SJSA1 (cell line): ENCODE data around the gene INSYN2B. TPM values are rescaled to one million over a fixed set of nuclear protein-coding genes. Genes with fewer than 3 reads are reported as not detected.

Source experiments
- DNase-seq, 2 experiments: peaks; one replicate each; pipeline ENCODE4 v3.0.0-alpha.2; 2015 to 2020; ENCODE audit warnings: low spot score in 2 of 2, low read depth in 1 of 2
- H3K27ac ChIP-seq: fragments of 250-450 bp; sonication (Bioruptor Pico); 2 replicates; pipeline ENCODE4 v1.5.1; 2020; ENCODE audit warnings: mild to moderate bottlenecking, moderate library complexity
- H3K27me3 ChIP-seq: fragments of 250-450 bp; sonication (Bioruptor Pico); replicated peaks from 2 replicates; pipeline ENCODE4 v1.5.1; 2020; ENCODE audit warnings: mild to moderate bottlenecking, moderate library complexity
- H3K36me3 ChIP-seq: fragments of 250-450 bp; sonication (Bioruptor Pico); 2 replicates; pipeline ENCODE4 v1.5.1; 2020; ENCODE audit warnings: mild to moderate bottlenecking
- H3K4me1 ChIP-seq: fragments of 250-450 bp; sonication (Bioruptor Pico); replicated peaks from 2 replicates; pipeline ENCODE4 v1.6.1; 2021; ENCODE audit warnings: mild to moderate bottlenecking
- H3K4me3 ChIP-seq: fragments of 250-450 bp; sonication (Bioruptor Pico); 2 replicates; pipeline ENCODE4 v1.5.1; 2020; ENCODE audit warnings: mild to moderate bottlenecking
- H3K9me3 ChIP-seq: fragments of 250-450 bp; sonication (Bioruptor Pico); replicated peaks from 2 replicates; pipeline ENCODE4 v1.5.1; 2020; ENCODE audit warnings: mild to moderate bottlenecking
- total RNA-seq: library from RNA; depleted of rRNA; stranded (reverse); fragments of >200 nt; shearing (Covaris generic); gene quantifications from 2 replicates; pipeline ENCODE4 v1.2.3, GENCODE V29; 2014

The INSYN2B gene
- total RNA-seq, 1 experiment from 2014 or later = 3.8 TPM

GRCh38 chr5:169939731-169940130, 40.6 kb downstream of the INSYN2B start:
- H3K4me3 ChIP-seq = no peak overlapping the region
- H3K27ac ChIP-seq = no peak overlapping the region
- no peaks in the 10 kb centered on the region for H3K9me3 ChIP-seq
- no peak for DNase-seq
- no peaks in the 10 kb centered on the region for H3K4me1 ChIP-seq
- H3K36me3 ChIP-seq = no peaks in the 10 kb centered on the region
- no peaks in the 10 kb centered on the region for H3K27me3 ChIP-seq

GRCh38 chr5:169938439-169938838, 41.9 kb downstream of the INSYN2B start:
- Histone ChIP-seq H3K27me3 (no peaks in the 10 kb centered on the region), H3K4me1 (no peaks in the 10 kb centered on the region), H3K9me3 (no peaks in the 10 kb centered on the region), H3K36me3 (no peaks in the 10 kb centered on the region), H3K4me3 (no peak overlapping the region), H3K27ac (no peak overlapping the region)
- no peak for DNase-seq

- H3K27me3 ChIP-seq = no peaks in the 10 kb centered on the region
- H3K9me3 ChIP-seq = no peaks in the 10 kb centered on the region
- no peak overlapping the region for H3K4me3 ChIP-seq
- no peaks in the 10 kb centered on the region for H3K4me1 ChIP-seq
- no peaks in the 10 kb centered on the region for H3K36me3 ChIP-seq
- no peak overlapping the region for H3K27ac ChIP-seq
- no peak for DNase-seq
These were observed 44.5 kb downstream of the INSYN2B start for GRCh38 chr5:169935762-169936161.

- Histone ChIP-seq H3K9me3 (no peaks in the 10 kb centered on the region), H3K36me3 (no peaks in the 10 kb centered on the region), H3K4me3 (no peak overlapping the region), H3K4me1 (no peaks in the 10 kb centered on the region), H3K27me3 (no peaks in the 10 kb centered on the region), H3K27ac (no peak overlapping the region)
- DNase-seq = no peak
These were observed 45.3 kb downstream of the INSYN2B start for GRCh38 chr5:169934990-169935389.

GRCh38 chr5:169933616-169934015, 46.7 kb downstream of the INSYN2B start:
- Histone ChIP-seq H3K4me3 (no peak overlapping the region), H3K36me3 (no peaks in the 10 kb centered on the region), H3K27ac (no peak overlapping the region), H3K27me3 (no peaks in the 10 kb centered on the region), H3K9me3 (no peaks in the 10 kb centered on the region), H3K4me1 (no peaks in the 10 kb centered on the region)
- no peak for DNase-seq

GRCh38 chr5:169933127-169933526, 47.2 kb downstream of the INSYN2B start:
- H3K4me3 ChIP-seq = no peak overlapping the region
- H3K9me3 ChIP-seq = no peaks in the 10 kb centered on the region
- no peaks in the 10 kb centered on the region for H3K4me1 ChIP-seq
- no peak for DNase-seq
- H3K27me3 ChIP-seq = no peaks in the 10 kb centered on the region
- no peaks in the 10 kb centered on the region for H3K36me3 ChIP-seq
- H3K27ac ChIP-seq = no peak overlapping the region

- Histone ChIP-seq H3K27ac (no peak overlapping the region), H3K4me1 (no peaks in the 10 kb centered on the region), H3K4me3 (no peak overlapping the region), H3K36me3 (no peaks in the 10 kb centered on the region), H3K9me3 (no peaks in the 10 kb centered on the region), H3K27me3 (no peaks in the 10 kb centered on the region)
- no peak for DNase-seq
These were observed 56.3 kb downstream of the INSYN2B start for GRCh38 chr5:169923988-169924387.

- Histone ChIP-seq H3K27ac (no peak overlapping the region), H3K27me3 (no peaks in the 10 kb centered on the region), H3K36me3 (no peaks in the 10 kb centered on the region), H3K4me3 (no peak overlapping the region), H3K4me1 (no peaks in the 10 kb centered on the region), H3K9me3 (no peaks in the 10 kb centered on the region)
- DNase-seq = no peak
These were observed 57.8 kb downstream of the INSYN2B start for GRCh38 chr5:169922474-169922873.

- Histone ChIP-seq H3K36me3 (no peaks in the 10 kb centered on the region), H3K4me1 (no peaks in the 10 kb centered on the region), H3K9me3 (no peaks in the 10 kb centered on the region), H3K27ac (no peak overlapping the region), H3K4me3 (no peak overlapping the region), H3K27me3 (no peaks in the 10 kb centered on the region)
- no peak for DNase-seq
These were observed 58.3 kb downstream of the INSYN2B start for GRCh38 chr5:169921949-169922348.

- H3K27me3 ChIP-seq = no peaks in the 10 kb centered on the region
- no peak for DNase-seq
- H3K27ac ChIP-seq = no peak overlapping the region
- no peaks in the 10 kb centered on the region for H3K36me3 ChIP-seq
- H3K4me1 ChIP-seq = no peaks in the 10 kb centered on the region
- H3K4me3 ChIP-seq = no peak overlapping the region
- H3K9me3 ChIP-seq = no peaks in the 10 kb centered on the region
These were observed 58.9 kb downstream of the INSYN2B start for GRCh38 chr5:169921384-169921783.

- Histone ChIP-seq H3K4me1 (no peaks in the 10 kb centered on the region), H3K4me3 (no peak overlapping the region), H3K9me3 (no peaks in the 10 kb centered on the region), H3K36me3 (no peaks in the 10 kb centered on the region), H3K27me3 (no peaks in the 10 kb centered on the region), H3K27ac (no peak overlapping the region)
- DNase-seq = no peak
These were observed 59.8 kb downstream of the INSYN2B start for GRCh38 chr5:169920474-169920873.

GRCh38 chr5:169918228-169918627, 62.1 kb downstream of the INSYN2B start:
- Histone ChIP-seq H3K9me3 (no peaks in the 10 kb centered on the region), H3K27ac (no peak overlapping the region), H3K4me3 (no peak overlapping the region), H3K4me1 (no peaks in the 10 kb centered on the region), H3K36me3 (no peaks in the 10 kb centered on the region), H3K27me3 (no peaks in the 10 kb centered on the region)
- DNase-seq = no peak

- H3K4me1 ChIP-seq = no peaks in the 10 kb centered on the region
- no peak overlapping the region for H3K4me3 ChIP-seq
- DNase-seq = no peak
- H3K36me3 ChIP-seq = no peaks in the 10 kb centered on the region
- H3K27me3 ChIP-seq = no peaks in the 10 kb centered on the region
- H3K9me3 ChIP-seq = no peaks in the 10 kb centered on the region
- no peak overlapping the region for H3K27ac ChIP-seq
These were observed 62.8 kb downstream of the INSYN2B start for GRCh38 chr5:169917500-169917899.

- Histone ChIP-seq H3K4me3 (no peak overlapping the region), H3K9me3 (no peaks in the 10 kb centered on the region), H3K27me3 (no peaks in the 10 kb centered on the region), H3K4me1 (no peaks in the 10 kb centered on the region), H3K36me3 (no peaks in the 10 kb centered on the region), H3K27ac (no peak overlapping the region)
- no peak for DNase-seq
These were observed 65.5 kb downstream of the INSYN2B start for GRCh38 chr5:169914766-169915165.

- Histone ChIP-seq H3K27ac (no peak overlapping the region), H3K36me3 (no peaks in the 10 kb centered on the region), H3K4me1 (no peaks in the 10 kb centered on the region), H3K9me3 (no peaks in the 10 kb centered on the region), H3K4me3 (no peak overlapping the region), H3K27me3 (no peaks in the 10 kb centered on the region)
- no peak for DNase-seq
These were observed 66.8 kb downstream of the INSYN2B start for GRCh38 chr5:169913479-169913878.
